ENCODE measurements around the gene JOSD1.

Gene JOSD1

GRCh38 chr22:38733724-38734381 is 33.1 kb upstream of the JOSD1 start:
- in situ Hi-C loops (cut with HindIII; ENCODE audit: low sequenced_read_pairs) = no loop called here

DNA sequence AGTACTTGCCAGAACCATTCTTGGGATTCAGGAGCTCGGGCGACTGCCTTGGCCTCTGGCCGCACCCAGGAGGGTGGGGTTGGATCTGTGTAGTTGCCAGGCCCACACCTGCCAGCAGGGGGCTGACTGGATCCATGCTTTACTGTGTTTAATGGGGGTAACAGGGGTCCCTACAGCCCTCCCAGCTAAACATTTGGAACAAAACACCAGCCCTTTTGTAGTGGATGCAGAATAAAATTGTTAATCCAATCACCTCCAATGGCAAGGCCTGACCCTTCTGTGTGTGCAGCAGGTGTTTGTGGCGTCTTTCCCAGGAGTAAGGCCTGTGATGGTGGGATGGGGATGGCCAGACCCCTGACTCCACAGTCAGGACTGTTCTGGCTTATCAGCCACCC is 32.6 kb upstream of the JOSD1 start:
- in situ Hi-C loops (cut with HindIII; ENCODE audit: low sequenced_read_pairs) = no loop called here

GRCh38 chr22:38732251-38732815 is 31.6 kb upstream of the JOSD1 start:
- in situ Hi-C loops (cut with HindIII; ENCODE audit: low sequenced_read_pairs) = no loop called here

GRCh38 chr22:38731703-38732161 is 31.0 kb upstream of the JOSD1 start:
- in situ Hi-C loops (cut with HindIII; ENCODE audit: low sequenced_read_pairs) = no loop called here

DNA sequence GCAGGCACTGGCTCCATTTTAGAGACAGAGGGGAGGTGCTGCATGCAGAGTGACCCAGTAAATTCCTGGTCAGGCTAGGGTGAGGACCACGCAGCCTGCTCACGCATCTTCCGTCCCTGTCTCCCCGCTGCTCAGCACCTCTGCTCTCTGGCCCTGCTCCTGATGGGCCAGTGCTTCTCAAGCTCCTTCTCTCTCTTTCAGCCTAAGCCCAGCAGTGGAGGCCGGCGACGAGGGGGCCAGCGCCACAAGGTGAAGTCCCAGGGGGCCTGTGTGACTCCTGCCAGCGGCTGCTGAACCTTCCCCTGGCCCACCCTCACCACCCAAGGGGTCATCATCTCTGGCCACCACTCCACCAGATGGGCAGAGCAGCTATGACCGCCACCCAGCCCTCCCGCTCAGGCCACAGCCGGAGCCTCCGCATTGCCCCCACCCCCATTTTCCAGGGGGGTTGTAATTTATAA is 29.7 kb upstream of the JOSD1 start:
- in situ Hi-C loops (cut with HindIII; ENCODE audit: low sequenced_read_pairs) = no loop called here

GRCh38 chr22:38729946-38730345 is 29.2 kb upstream of the JOSD1 start:
- in situ Hi-C loops (cut with HindIII; ENCODE audit: low sequenced_read_pairs) = no loop called here

GRCh38 chr22:38728871-38729796 is 28.4 kb upstream of the JOSD1 start:
- in situ Hi-C loops (cut with HindIII; ENCODE audit: low sequenced_read_pairs) = no loop called here

DNA sequence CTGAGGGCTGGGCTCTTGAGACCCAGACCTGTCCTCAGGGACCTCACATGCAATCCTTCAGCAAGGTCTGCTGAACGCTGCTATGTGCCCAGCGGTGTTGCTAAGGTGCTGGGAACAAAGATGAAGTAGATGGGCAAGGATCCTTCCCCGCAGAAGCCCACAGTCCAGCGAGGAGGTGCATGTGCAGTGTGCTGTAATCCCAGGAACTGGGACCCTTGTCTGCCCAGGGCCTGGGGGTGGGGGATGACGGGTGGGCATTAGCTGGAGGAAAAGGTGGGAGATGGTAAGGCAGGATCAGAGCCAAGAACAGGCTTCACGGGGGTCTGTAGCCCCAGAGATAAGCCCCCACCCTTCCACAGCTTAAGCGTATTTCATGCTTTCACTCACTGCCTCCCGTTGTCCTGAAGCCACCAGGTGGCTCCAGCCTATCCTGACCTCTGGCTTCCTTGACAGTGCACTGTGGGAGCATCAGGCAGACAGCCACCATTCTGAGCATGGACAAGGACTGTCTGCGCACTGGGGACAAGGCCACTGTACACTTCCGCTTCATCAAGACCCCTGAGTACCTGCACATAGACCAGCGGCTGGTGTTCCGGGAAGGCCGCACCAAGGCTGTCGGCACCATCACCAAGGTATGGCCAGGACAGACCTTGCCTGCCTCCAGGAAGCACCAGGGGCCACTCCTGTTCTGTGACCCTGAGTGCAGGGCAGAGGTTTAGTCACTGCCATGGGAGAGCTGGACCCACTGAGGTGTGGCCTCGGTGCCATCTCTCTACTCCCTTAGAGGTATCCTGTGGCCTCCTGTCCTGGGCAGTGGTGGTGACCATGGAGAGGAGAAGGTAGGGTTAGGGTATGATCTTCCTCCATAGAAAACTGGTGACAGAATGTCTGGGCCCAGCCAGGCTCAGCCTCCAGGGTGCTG is 27.0 kb upstream of the JOSD1 start:
- in situ Hi-C loops (cut with HindIII; ENCODE audit: low sequenced_read_pairs) = no loop called here

DNA sequence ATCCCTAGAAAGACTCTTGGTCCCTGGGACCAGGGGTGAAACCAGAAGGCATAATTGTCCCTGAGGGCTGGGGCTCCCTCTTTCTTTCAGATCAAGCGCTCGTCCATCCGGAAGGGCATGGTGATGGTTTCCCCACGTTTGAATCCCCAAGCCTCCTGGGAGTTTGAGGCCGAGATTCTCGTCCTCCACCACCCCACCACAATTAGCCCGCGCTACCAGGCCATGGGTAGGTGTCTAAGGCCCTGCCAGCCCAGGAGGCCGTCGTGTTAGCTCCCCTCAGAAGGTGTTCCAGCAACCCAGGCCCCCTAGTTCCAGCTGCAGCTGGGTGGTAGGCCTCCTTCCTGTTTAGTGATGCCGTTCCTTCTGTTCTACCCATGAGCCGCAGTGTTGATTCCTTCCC is 26.4 kb upstream of the JOSD1 start:
- in situ Hi-C loops (cut with HindIII; ENCODE audit: low sequenced_read_pairs) = no loop called here

GRCh38 chr22:38725900-38726655 is 25.3 kb upstream of the JOSD1 start:
- in situ Hi-C loops (cut with HindIII; ENCODE audit: low sequenced_read_pairs) = no loop called here

DNA sequence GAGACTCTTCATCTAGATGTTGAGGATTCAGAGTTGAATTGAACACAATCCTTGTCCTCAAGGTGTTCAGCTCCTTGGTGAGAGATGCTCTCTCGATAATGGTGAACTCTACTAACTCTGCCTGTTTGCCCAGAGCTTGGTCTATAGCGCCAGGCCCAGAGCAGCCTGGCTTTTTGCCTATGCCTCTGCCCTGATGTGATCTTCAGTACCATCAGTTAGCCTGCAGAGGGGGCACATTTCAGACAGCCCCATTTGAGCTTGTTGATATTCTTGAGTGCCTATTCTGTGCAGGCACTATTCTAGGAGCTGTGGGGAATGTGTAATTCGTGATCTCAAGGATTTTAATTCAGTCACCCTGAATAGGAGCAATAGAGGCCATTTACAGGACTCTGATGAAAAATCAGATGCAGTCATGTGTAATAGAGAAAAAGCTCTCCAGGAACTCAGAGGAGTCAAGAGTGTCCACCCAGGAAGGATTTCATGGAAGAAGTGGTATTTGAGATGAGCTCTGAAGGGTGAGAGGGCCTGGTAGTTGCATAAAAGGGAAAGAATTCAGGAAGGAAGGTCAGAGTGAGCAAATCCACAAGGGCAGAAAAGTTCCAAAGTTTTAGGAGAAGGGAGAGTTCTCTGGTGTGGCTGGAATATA is 24.3 kb upstream of the JOSD1 start:
- in situ Hi-C loops (cut with HindIII; ENCODE audit: low sequenced_read_pairs) = no loop called here

GRCh38 chr22:38724176-38724575 is 23.4 kb upstream of the JOSD1 start:
- in situ Hi-C loops (cut with HindIII; ENCODE audit: low sequenced_read_pairs) = no loop called here

DNA sequence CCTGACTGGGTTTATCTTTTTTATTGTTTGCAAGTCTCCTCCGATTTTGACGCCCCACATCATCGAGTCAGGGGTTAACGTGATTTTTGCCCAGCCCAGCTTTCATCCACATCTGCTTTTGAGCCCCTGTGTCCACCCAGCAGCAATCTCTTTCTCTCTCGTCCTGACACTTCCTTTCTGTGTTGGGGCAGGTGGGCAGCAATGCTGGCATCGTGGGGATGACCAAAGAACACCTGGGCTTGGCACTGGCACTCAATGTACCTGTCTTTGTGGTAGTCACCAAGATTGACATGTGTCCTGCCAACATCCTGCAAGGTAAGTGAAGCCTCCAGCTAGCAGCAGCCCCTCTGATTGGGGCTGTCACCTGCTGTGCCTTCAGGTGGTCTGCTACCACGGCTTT is 20.8 kb upstream of the JOSD1 start:
- in situ Hi-C loops (cut with HindIII; ENCODE audit: low sequenced_read_pairs) = no loop called here

DNA sequence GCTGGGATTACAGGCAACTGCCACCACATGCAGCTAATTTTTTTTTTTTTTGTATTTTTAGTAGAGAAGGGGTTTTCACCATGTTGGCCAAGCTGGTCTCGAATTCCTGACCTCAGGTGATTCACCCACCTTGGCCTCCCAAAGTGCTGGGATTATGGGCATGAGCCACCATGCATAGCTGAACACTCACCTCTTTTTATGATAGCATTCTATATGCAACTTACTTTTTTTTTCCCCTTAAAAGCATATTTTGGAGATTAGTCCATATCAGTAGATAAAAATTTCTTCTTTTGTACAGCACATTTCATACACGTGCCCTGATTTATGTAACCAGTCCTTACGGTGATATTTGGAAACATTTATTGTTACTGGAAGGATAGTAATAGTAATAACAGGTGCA is 19.6 kb upstream of the JOSD1 start:
- in situ Hi-C loops (cut with HindIII; ENCODE audit: low sequenced_read_pairs) = no loop called here

DNA sequence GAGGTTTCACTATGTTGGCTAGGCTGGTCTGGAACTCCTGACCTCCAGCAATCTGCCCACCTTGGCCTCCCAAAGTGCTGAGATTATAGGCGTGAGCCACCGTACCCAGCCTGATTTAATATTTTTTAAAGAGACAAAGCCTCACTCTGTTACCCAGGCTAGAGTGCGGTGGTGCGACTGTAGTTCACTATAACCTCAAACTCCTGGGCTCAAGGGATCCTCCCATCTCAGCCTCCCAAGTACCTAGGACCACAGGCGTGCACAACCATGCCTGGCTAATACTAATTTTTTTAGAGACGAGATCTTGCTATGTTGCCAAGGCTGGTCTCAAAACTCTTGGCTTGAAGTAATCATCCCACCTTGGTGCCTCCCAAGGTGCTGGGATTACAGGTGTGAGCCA is 18.5 kb upstream of the JOSD1 start:
- in situ Hi-C loops (cut with HindIII; ENCODE audit: low sequenced_read_pairs) = no loop called here

- in situ Hi-C loops (cut with HindIII; ENCODE audit: low sequenced_read_pairs) = no loop called here
Measured at GRCh38 chr22:38718414-38718813, 17.7 kb upstream of the JOSD1 start.

DNA sequence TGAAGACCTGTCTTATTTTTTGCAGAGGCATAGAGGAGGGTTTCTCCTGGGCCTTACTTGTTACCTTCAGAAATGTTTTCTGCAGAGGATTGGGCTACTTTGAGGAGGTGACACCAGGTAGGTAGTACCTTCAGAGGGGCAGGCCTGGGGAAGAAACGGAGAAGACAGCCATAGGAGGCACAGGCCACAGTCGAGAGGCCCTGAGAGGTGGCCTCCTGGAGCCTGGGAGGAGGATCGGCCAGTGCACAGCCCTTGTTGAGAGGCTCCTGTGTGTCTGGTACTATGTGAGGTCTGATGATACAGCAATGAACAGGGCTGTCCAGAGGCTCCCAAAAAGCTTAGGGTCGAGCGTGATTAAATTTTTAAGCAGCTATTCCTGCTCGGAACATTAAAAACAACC is 16.5 kb upstream of the JOSD1 start:
- in situ Hi-C loops (cut with HindIII; ENCODE audit: low sequenced_read_pairs) = no loop called here

- in situ Hi-C loops (cut with HindIII; ENCODE audit: low sequenced_read_pairs) = no loop called here
Measured at GRCh38 chr22:38716826-38717225, 16.1 kb upstream of the JOSD1 start.

- in situ Hi-C loops (cut with HindIII; ENCODE audit: low sequenced_read_pairs) = no loop called here
Measured at GRCh38 chr22:38716271-38716670, 15.5 kb upstream of the JOSD1 start.

DNA sequence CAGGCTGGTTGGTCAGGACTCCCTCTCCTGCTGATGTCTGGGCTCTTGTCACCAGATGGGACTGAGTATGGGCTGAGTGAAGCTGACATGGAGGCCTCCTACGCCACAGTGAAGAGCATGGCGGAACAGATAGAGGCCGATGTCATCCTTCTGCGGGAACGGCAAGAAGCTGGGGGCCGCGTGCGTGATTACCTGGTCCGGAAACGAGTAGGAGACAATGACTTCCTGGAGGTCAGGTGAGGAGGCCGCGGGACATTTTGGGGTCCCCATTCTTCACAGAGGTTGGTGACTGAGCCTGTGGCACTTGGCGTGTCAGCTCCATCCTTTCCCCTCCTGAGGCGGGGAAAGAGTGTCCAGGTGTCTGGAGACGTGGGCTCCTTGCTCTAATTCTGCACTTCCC is 15.1 kb upstream of the JOSD1 start:
- in situ Hi-C loops (cut with HindIII; ENCODE audit: low sequenced_read_pairs) = no loop called here
